K562 (cell line): Measurements from ENCODE around the gene SLC35A2. TPM values are rescaled to one million over a fixed set of nuclear protein-coding genes. Genes with fewer than 3 reads are reported as not detected.

Experiments used
- ATF1 ChIP-seq, 2 experiments: fragments of 450-650 bp in 1 of 2; IDR thresholded peaks; 2 replicates each; pipeline ENCODE4 v1.6.1; 2016; ENCODE audit warnings: missing compliant biosample characterization in 1 of 2, missing genetic modification characterization in 1 of 2
- BRD9 ChIP-seq: fragments of 450-650 bp; IDR thresholded peaks from 2 replicates; pipeline ENCODE4 v1.6.1; 2018; ENCODE audit warnings: low read depth; ENCODE audit not compliant: partially characterized antibody
- C11orf30 ChIP-seq: fragments of 450-650 bp; IDR thresholded peaks from 2 replicates; pipeline ENCODE4 v1.6.1; 2016; ENCODE audit warnings: low read depth, mild to moderate bottlenecking
- CEBPB ChIP-seq: fragments of 450-650 bp; IDR thresholded peaks from 2 replicates; pipeline ENCODE4 v1.6.1; 2016; ENCODE audit warnings: missing genetic modification characterization, missing compliant biosample characterization
- KLF16 ChIP-seq: IDR thresholded peaks from 2 replicates; pipeline ENCODE4 v1.6.1; 2016; ENCODE audit warnings: antibody characterized with exemption
- KLF6 ChIP-seq: fragments of 250-450 bp; sonication (Bioruptor Pico); IDR thresholded peaks from 2 replicates; pipeline ENCODE4 v1.4.0; 2020; ENCODE audit warnings: mild to moderate bottlenecking, moderate library complexity, borderline replicate concordance
- MAFF ChIP-seq: IDR thresholded peaks from 2 replicates; pipeline ENCODE4 v1.6.1; 2012; ENCODE audit warnings: low read length, improper control_type of control experiment
- MAFG ChIP-seq: fragments of 450-650 bp; conservative IDR thresholded peaks from 2 replicates; pipeline ENCODE4 v1.6.1; 2016; ENCODE audit warnings: missing genetic modification characterization, missing compliant biosample characterization
- SMAD4 ChIP-seq: fragments of 250-450 bp; sonication (Bioruptor Pico); conservative IDR thresholded peaks from 2 replicates; pipeline ENCODE4 v1.8.0; 2021; ENCODE audit warnings: inconsistent platforms, mild to moderate bottlenecking, moderate library complexity
- TAF9B ChIP-seq: fragments of 450-650 bp; IDR thresholded peaks from 2 replicates; pipeline ENCODE4 v1.6.1; 2018; ENCODE audit warnings: mild to moderate bottlenecking; ENCODE audit not compliant: partially characterized antibody
- ZNF174 ChIP-seq: fragments of 250-450 bp; sonication (Bioruptor Pico); IDR thresholded peaks from 2 replicates; pipeline ENCODE4 v1.4.0; 2020; ENCODE audit warnings: mild to moderate bottlenecking
- ZNF586 ChIP-seq: fragments of 450-650 bp; formaldehyde crosslinking; conservative IDR thresholded peaks from 2 replicates; pipeline ENCODE4 v1.4.0; 2020; ENCODE audit warnings: mild to moderate bottlenecking, moderate library complexity
- ZNF589 ChIP-seq: fragments of 200-800 bp; sonication (Bioruptor generic); IDR thresholded peaks from 2 replicates; pipeline ENCODE4 v1.6.1; 2016; ENCODE audit warnings: low read depth, missing genetic modification characterization, missing compliant biosample characterization
- ZNF766 ChIP-seq: fragments of 200-800 bp; sonication (Bioruptor generic); conservative IDR thresholded peaks from 2 replicates; pipeline ENCODE4 v1.6.1; 2016; ENCODE audit warnings: missing genetic modification characterization, missing compliant biosample characterization
- polyA plus RNA-seq, 8 experiments: library from polyadenylated mRNA; depleted of rRNA in 4 of 8; stranded (reverse) in 5 of 8; unstranded in 3 of 8; fragments of >200 nt; fragmentation: Nextera tagmentation in 2 of 8; fragmentation: Illumina TruSeq in 1 of 8; extraction: Ambion mirVana in 2 of 8; extraction: Trizol in 1 of 8; gene quantifications; 2 replicates each; pipeline versions ENCODE4 v1.2.1 to v1.2.3, GENCODE V29; 2011 to 2014; ENCODE audit warnings: inconsistent platforms in 1 of 8, missing spikeins in 1 of 8
- total RNA-seq, 7 experiments: library from RNA; depleted of rRNA in 6 of 7; stranded (reverse); fragments of >200 nt in 6 of 7; fragmentation: Illumina TruSeq in 2 of 7; extraction: Trizol in 2 of 7; gene quantifications; 2 replicates each; pipeline versions ENCODE4 v1.2.1 to v1.2.3, GENCODE V29; 2011 to 2021; ENCODE audit warnings: low replicate concordance in 1 of 7
- TF ChIP-seq, protein P1 (sequence below): fragments of 250-450 bp; sonication (Bioruptor Pico); IDR thresholded peaks from 2 replicates; pipeline ENCODE4 v1.5.0; 2020; ENCODE audit warnings: mild to moderate bottlenecking, borderline replicate concordance
- TF ChIP-seq, protein P2 (sequence below): fragments of 250-450 bp; sonication (Bioruptor Pico); IDR thresholded peaks from 2 replicates; pipeline ENCODE4 v1.8.0; 2021; ENCODE audit warnings: mild to moderate bottlenecking, moderate library complexity
- TF ChIP-seq, protein P3 (sequence below): fragments of 250-450 bp; sonication (Bioruptor Pico); IDR thresholded peaks from 2 replicates; pipeline ENCODE4 v1.4.0; 2020; ENCODE audit warnings: mild to moderate bottlenecking, moderate library complexity
- TF ChIP-seq, protein P4 (sequence below), 2 experiments: IDR thresholded peaks; 2 replicates each; pipeline ENCODE4 v1.6.1; 2012; ENCODE audit warnings: improper control_type of control experiment in 2 of 2, low read depth in 2 of 2, low read length in 2 of 2, borderline replicate concordance in 1 of 2

Gene SLC35A2
- total and polyA plus RNA-seq, 9 of the 15 experiments (the other 6 are each of a cell fraction or from before 2014, with no cell fraction given), result 3.3 to 38.9 (median 20.0) TPM

DNA sequence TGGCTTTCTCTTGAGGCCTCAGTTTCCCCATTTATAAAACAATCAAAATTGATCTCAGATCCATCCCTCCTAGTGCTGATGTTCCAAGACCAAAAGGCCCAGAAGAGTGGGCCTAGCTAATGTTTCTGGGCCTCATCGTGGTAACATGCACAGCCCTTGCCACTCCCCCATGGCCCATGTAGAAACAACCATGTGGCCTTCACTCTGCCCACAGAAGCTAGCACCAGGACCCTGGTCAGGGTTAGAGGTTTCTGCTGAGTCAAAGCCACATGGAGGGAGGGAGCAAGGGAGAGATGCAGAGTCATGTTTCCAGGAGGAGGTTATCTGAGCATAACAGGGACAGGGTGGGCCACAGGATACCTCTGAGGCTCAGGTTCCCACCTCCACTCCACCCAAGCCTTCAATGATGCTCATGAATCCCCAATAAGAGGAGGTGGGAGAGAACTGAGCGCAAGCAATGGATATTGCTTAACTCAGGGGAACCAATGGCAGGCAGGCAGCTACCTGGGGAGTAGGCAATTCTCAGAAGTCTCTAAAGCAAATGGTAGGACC, 29.0 kb upstream of the SLC35A2 start (continued):
- TF ChIP-seq KLF6, result peak; percentile 76; the same call in 1 of the 2 replicates
- TF ChIP-seq, protein P1, sequence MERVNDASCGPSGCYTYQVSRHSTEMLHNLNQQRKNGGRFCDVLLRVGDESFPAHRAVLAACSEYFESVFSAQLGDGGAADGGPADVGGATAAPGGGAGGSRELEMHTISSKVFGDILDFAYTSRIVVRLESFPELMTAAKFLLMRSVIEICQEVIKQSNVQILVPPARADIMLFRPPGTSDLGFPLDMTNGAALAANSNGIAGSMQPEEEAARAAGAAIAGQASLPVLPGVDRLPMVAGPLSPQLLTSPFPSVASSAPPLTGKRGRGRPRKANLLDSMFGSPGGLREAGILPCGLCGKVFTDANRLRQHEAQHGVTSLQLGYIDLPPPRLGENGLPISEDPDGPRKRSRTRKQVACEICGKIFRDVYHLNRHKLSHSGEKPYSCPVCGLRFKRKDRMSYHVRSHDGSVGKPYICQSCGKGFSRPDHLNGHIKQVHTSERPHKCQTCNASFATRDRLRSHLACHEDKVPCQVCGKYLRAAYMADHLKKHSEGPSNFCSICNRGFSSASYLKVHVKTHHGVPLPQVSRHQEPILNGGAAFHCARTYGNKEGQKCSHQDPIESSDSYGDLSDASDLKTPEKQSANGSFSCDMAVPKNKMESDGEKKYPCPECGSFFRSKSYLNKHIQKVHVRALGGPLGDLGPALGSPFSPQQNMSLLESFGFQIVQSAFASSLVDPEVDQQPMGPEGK (CRISPR knock-in tag), result no peak
- TF ChIP-seq ATF1 (CRISPR knock-in tag; IDR thresholded peaks at IDR 0.05), result no peak
- TF ChIP-seq ATF1 (tag; IDR thresholded peaks at IDR 0.05), result 0 out of 2 replicates have a peak, but pooled peaks have one; percentile 14
- 0 out of 2 replicates have a peak, but pooled peaks have one; percentile 66 for TF ChIP-seq ZNF174
- TF ChIP-seq ZNF589 (CRISPR knock-in tag), result peak; percentile 79; the same call in 1 of the 2 replicates
- TF ChIP-seq MAFG (tag), result peak; percentile 91
- TF ChIP-seq ZNF766 (CRISPR knock-in tag), result peak; percentile 99
- TF ChIP-seq SMAD4 (CRISPR knock-in tag), result peak; percentile 76
- TF ChIP-seq CEBPB (tag), result peak; percentile 89
- TF ChIP-seq BRD9, result peak; percentile 70
- TF ChIP-seq C11orf30, result peak; percentile 98
- TF ChIP-seq TAF9B, result peak; percentile 62
- TF ChIP-seq, protein P2, sequence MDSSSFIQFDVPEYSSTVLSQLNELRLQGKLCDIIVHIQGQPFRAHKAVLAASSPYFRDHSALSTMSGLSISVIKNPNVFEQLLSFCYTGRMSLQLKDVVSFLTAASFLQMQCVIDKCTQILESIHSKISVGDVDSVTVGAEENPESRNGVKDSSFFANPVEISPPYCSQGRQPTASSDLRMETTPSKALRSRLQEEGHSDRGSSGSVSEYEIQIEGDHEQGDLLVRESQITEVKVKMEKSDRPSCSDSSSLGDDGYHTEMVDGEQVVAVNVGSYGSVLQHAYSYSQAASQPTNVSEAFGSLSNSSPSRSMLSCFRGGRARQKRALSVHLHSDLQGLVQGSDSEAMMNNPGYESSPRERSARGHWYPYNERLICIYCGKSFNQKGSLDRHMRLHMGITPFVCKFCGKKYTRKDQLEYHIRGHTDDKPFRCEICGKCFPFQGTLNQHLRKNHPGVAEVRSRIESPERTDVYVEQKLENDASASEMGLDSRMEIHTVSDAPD (CRISPR knock-in tag), result 0 out of 2 replicates have a peak, but pooled peaks have one; percentile 23
- TF ChIP-seq, protein P3, sequence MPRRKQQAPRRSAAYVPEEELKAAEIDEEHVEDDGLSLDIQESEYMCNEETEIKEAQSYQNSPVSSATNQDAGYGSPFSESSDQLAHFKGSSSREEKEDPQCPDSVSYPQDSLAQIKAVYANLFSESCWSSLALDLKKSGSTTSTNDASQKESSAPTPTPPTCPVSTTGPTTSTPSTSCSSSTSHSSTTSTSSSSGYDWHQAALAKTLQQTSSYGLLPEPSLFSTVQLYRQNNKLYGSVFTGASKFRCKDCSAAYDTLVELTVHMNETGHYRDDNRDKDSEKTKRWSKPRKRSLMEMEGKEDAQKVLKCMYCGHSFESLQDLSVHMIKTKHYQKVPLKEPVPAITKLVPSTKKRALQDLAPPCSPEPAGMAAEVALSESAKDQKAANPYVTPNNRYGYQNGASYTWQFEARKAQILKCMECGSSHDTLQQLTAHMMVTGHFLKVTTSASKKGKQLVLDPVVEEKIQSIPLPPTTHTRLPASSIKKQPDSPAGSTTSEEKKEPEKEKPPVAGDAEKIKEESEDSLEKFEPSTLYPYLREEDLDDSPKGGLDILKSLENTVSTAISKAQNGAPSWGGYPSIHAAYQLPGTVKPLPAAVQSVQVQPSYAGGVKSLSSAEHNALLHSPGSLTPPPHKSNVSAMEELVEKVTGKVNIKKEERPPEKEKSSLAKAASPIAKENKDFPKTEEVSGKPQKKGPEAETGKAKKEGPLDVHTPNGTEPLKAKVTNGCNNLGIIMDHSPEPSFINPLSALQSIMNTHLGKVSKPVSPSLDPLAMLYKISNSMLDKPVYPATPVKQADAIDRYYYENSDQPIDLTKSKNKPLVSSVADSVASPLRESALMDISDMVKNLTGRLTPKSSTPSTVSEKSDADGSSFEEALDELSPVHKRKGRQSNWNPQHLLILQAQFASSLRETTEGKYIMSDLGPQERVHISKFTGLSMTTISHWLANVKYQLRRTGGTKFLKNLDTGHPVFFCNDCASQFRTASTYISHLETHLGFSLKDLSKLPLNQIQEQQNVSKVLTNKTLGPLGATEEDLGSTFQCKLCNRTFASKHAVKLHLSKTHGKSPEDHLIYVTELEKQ (CRISPR knock-in tag), result 0 out of 2 replicates have a peak, but pooled peaks have one; percentile 4
- TF ChIP-seq ZNF586 (CRISPR knock-in tag), result no peak
- peak; percentile 97 for TF ChIP-seq MAFF
- TF ChIP-seq, protein P4, sequence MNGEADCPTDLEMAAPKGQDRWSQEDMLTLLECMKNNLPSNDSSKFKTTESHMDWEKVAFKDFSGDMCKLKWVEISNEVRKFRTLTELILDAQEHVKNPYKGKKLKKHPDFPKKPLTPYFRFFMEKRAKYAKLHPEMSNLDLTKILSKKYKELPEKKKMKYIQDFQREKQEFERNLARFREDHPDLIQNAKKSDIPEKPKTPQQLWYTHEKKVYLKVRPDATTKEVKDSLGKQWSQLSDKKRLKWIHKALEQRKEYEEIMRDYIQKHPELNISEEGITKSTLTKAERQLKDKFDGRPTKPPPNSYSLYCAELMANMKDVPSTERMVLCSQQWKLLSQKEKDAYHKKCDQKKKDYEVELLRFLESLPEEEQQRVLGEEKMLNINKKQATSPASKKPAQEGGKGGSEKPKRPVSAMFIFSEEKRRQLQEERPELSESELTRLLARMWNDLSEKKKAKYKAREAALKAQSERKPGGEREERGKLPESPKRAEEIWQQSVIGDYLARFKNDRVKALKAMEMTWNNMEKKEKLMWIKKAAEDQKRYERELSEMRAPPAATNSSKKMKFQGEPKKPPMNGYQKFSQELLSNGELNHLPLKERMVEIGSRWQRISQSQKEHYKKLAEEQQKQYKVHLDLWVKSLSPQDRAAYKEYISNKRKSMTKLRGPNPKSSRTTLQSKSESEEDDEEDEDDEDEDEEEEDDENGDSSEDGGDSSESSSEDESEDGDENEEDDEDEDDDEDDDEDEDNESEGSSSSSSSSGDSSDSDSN (IDR thresholded peaks at IDR 0.05; ENCODE audit: borderline replicate concordance in 1 of 2, low read depth in 2 of 2, low read length in 2 of 2), result 0 out of 4 replicates have a peak, but pooled peaks of 1 of the 2 experiments have one; percentile 23
- TF ChIP-seq KLF16, result peak; percentile 60; the same call in 1 of the 2 replicates
